Measurements from ENCODE around the gene RPS5. TPM values are rescaled to one million over a fixed set of nuclear protein-coding genes. Genes with fewer than 3 reads are reported as not detected.
A peak's percentile ranks its signal among the peaks of the same experiment; 100 is the strongest.

The RPS5 gene
- total RNA-seq, 1 experiment from 2014 or later: 1,400 TPM

GRCh38 chr19:58385313-58385890 is 1.7 kb upstream of the RPS5 start:
- Histone ChIP-seq H3T11ph (ENCODE audit: low read length) (no peak overlapping the region), H4K91ac (ENCODE audit: insufficient read length, low read depth, low read length) (no peak overlapping the region), H3K18ac (ENCODE audit: insufficient read length, low read depth, low read length) (peak overlapping the region; percentile 29), H2BK20ac (ENCODE audit: low read depth, low read length, poor library complexity, severe bottlenecking) (no peak overlapping the region), H3K9ac (ENCODE audit: extremely low read depth, insufficient read length, low read length) (peak overlapping the region; percentile 82), H3K56ac (ENCODE audit: insufficient read length, low read depth, low read length) (no peak overlapping the region), H4K20me1 (ENCODE audit: control insufficient read depth, insufficient read depth, insufficient read length) (no peaks in the 10 kb centered on the region), H3K27me3 (ENCODE audit: insufficient read depth, low read length) (no peaks in the 10 kb centered on the region), H3K27ac (ENCODE audit: insufficient read length, low read depth, low read length) (no peak overlapping the region), H3K4ac (ENCODE audit: low read depth, low read length) (no peak overlapping the region), H3K4me2 (ENCODE audit: insufficient read depth, insufficient read length, low read length) (peak overlapping the region; percentile 94), H3K79me2 (ENCODE audit: insufficient read depth, low read length) (peaks cover 10% of the 10 kb centered on the region; the same call in 1 of the 2 replicates), H3K9me3 (ENCODE audit: control insufficient read depth, low read depth, low read length) (no peaks in the 10 kb centered on the region), H2AFZ (ENCODE audit: low read length) (no peak overlapping the region), H3K79me1 (ENCODE audit: insufficient read depth, low read depth, low read length, poor library complexity, severe bottlenecking) (no peaks in the 10 kb centered on the region), H2BK120ac (ENCODE audit: low read depth, low read length, poor library complexity, severe bottlenecking) (no peak overlapping the region), H4K5ac (ENCODE audit: insufficient read length, low read depth, low read length) (no peak overlapping the region), H2AK5ac (ENCODE audit: insufficient read length, low read length) (no peak overlapping the region), H3K23ac (ENCODE audit: insufficient read length, low read depth, low read length) (no peak overlapping the region), H2BK5ac (ENCODE audit: insufficient read length, low read length) (no peak overlapping the region), H3K4me1 (ENCODE audit: insufficient read depth, low read length) (peaks cover 4% of the 10 kb centered on the region; the same call in 1 of the 2 replicates), H3K14ac (ENCODE audit: insufficient read depth, low read length) (no peak overlapping the region), H2BK12ac (ENCODE audit: insufficient read length, low read depth, low read length) (no peak overlapping the region), H4K8ac (replicated peaks; ENCODE audit: insufficient read length, low read depth, low read length) (no peak overlapping the region), H3K23me2 (ENCODE audit: insufficient read length, low read depth, low read length, poor library complexity, severe bottlenecking) (peaks cover 11% of the 10 kb centered on the region), H2BK15ac (ENCODE audit: low read depth, low read length) (no peak overlapping the region; the same call in 1 of the 2 replicates)
- Mint-ChIP-seq H3K4me1 (peaks cover 17 to 30% of the 10 kb centered on the region in 2 experiments), H3K4me3 (peak overlapping the region; percentile 95 to 99), H3K27me3 (ENCODE audit: low read depth) (no peaks in the 10 kb centered on the region), H3K36me3 (ENCODE audit: insufficient read depth in 1 of 3, low read depth in 3 of 3) (peaks cover 24 to 26% (median 24%) of the 10 kb centered on the region in 3 experiments), H3K27ac (peak overlapping the region in 2 of 3 experiments; percentile 98 to 99; a peak in 4 of 7 replicates), H3K9me3 (no peaks in the 10 kb centered on the region)
- no peak for DNase-seq
- WGBS (ENCODE audit: extremely low coverage, insufficient read length, low lambda C conversion rate): no CpG with 5 or more reads among the region's 9 CpGs
- no peak for TF ChIP-seq CTCF (conservative IDR thresholded peaks at IDR 0.05)

All from H9 (cell line).